CD14-positive monocyte (primary cell): ENCODE results near the gene VAT1L. TPM values are rescaled to one million over a fixed set of nuclear protein-coding genes. Genes with fewer than 3 reads are reported as not detected.

Experiments used
- DNase-seq, 3 donors: peaks; one replicate each; pipeline ENCODE4 v3.0.0-alpha.2; 2011 to 2022
- H2AFZ ChIP-seq: 2 replicates; pipeline ENCODE4 v1.6.0; 2012; ENCODE audit warnings: mild to moderate bottlenecking, low read depth, low read length, inconsistent platforms; ENCODE audit not compliant: insufficient read depth, poor library complexity, severe bottlenecking
- H3K27ac ChIP-seq, 2 donors: 1 replicate in 1 of 2; 2 replicates in 1 of 2; pipeline ENCODE4 v1.5.1; 2012 to 2013; ENCODE audit warnings: low read length in 2 of 2, control low read depth in 1 of 2, inconsistent platforms in 1 of 2, low read depth in 1 of 2, mild to moderate bottlenecking in 1 of 2
- H3K27me3 ChIP-seq, 2 donors: one replicate each; pipeline versions ENCODE4 v1.6.0 to v1.6.1; 2011 to 2013; ENCODE audit warnings: low read length in 2 of 2; ENCODE audit not compliant: control insufficient read depth in 2 of 2, insufficient read depth in 2 of 2
- H3K36me3 ChIP-seq, 2 donors: replicated peaks in 1 of 2; 1 replicate in 1 of 2; 2 replicates in 1 of 2; pipeline versions ENCODE4 v1.5.1 to v1.6.1; 2012 to 2013; ENCODE audit warnings: low read length in 2 of 2, control low read depth in 1 of 2, inconsistent platforms in 1 of 2, mild to moderate bottlenecking in 1 of 2; ENCODE audit not compliant: insufficient read depth in 2 of 2, control insufficient read depth in 1 of 2
- H3K4me1 ChIP-seq, 2 donors: 1 replicate in 1 of 2; 2 replicates in 1 of 2; pipeline versions ENCODE4 v1.5.1 to v1.6.1; 2012 to 2013; ENCODE audit warnings: low read length in 2 of 2, control low read depth in 1 of 2, inconsistent platforms in 1 of 2, mild to moderate bottlenecking in 1 of 2, moderate library complexity in 1 of 2; ENCODE audit not compliant: insufficient read depth in 2 of 2, control insufficient read depth in 1 of 2
- H3K4me2 ChIP-seq: replicated peaks from 2 replicates; pipeline ENCODE3; 2012; ENCODE audit warnings: low read length, moderate library complexity, mild to moderate bottlenecking; ENCODE audit not compliant: poor library complexity, severe bottlenecking; ENCODE audit errors: extremely low read depth
- H3K4me3 ChIP-seq, 3 experiments: fragments of 200-600 bp in 1 of 3; sonication (generic) in 1 of 3; replicated peaks in 1 of 3; 1 replicate in 2 of 3; 2 replicates in 1 of 3; pipeline ENCODE4 v1.5.1; 2011 to 2013; ENCODE audit warnings: low read length in 3 of 3, mild to moderate bottlenecking in 3 of 3, control low read depth in 2 of 3, low read depth in 2 of 3, inconsistent platforms in 1 of 3, moderate library complexity in 1 of 3
- H3K79me2 ChIP-seq: 2 replicates; pipeline ENCODE4 v1.6.0; 2012; ENCODE audit warnings: mild to moderate bottlenecking, control low read depth, inconsistent platforms, low read length, moderate library complexity; ENCODE audit not compliant: insufficient read depth
- H3K9ac ChIP-seq: 2 replicates; pipeline ENCODE4 v1.6.0; 2017; ENCODE audit warnings: low read length, mild to moderate bottlenecking; ENCODE audit not compliant: insufficient read depth, poor library complexity, severe bottlenecking
- H3K9me3 ChIP-seq, 2 donors: replicated peaks in 1 of 2; 1 replicate in 1 of 2; 2 replicates in 1 of 2; pipeline versions ENCODE4 v1.5.1 to v1.6.1; 2012 to 2013; ENCODE audit warnings: low read length in 2 of 2, control low read depth in 1 of 2; ENCODE audit not compliant: control insufficient read depth in 1 of 2, insufficient read depth in 1 of 2
- H4K20me1 ChIP-seq: 2 replicates; pipeline ENCODE4 v1.6.0; 2012; ENCODE audit warnings: mild to moderate bottlenecking, low read length, control low read depth, moderate library complexity; ENCODE audit not compliant: insufficient read depth
- H3K27ac Mint-ChIP-seq, 7 donors: one replicate each; pipeline ENCODE4 v1.8.0; 2020; ENCODE audit warnings: mild to moderate bottlenecking in 7 of 7, mixed read lengths in 7 of 7, moderate library complexity in 6 of 7, inconsistent platforms in 2 of 7
- H3K27me3 Mint-ChIP-seq, 3 donors: one replicate each; pipeline ENCODE4 v1.8.0; 2021 to 2022; ENCODE audit warnings: low read depth in 3 of 3, mild to moderate bottlenecking in 3 of 3, mixed read lengths in 3 of 3, moderate library complexity in 3 of 3, inconsistent platforms in 1 of 3
- H3K36me3 Mint-ChIP-seq, 2 donors: one replicate each; pipeline ENCODE4 v1.8.0; 2020; ENCODE audit warnings: mixed read lengths in 2 of 2, inconsistent platforms in 1 of 2, mild to moderate bottlenecking in 1 of 2
- H3K4me1 Mint-ChIP-seq: one replicate; pipeline ENCODE4 v1.8.0; 2020; ENCODE audit warnings: mild to moderate bottlenecking, mixed read lengths
- H3K4me3 Mint-ChIP-seq, 2 donors: one replicate each; pipeline ENCODE4 v1.8.0; 2020; ENCODE audit warnings: mild to moderate bottlenecking in 2 of 2, mixed read lengths in 2 of 2, moderate library complexity in 1 of 2
- H3K9me3 Mint-ChIP-seq, 7 donors: one replicate each; pipeline ENCODE4 v1.8.0; 2020 to 2022; ENCODE audit warnings: mixed read lengths in 7 of 7, mild to moderate bottlenecking in 6 of 7, moderate library complexity in 6 of 7, inconsistent platforms in 2 of 7
- WGBS: methylation state at CpG from one replicate; pipeline ENCODE4 v1.1.5; 2013; ENCODE audit warnings: missing lambda C conversion rate; ENCODE audit not compliant: insufficient coverage; 5-methylcytosine and 5-hydroxymethylcytosine counted together
- intact Hi-C, 2 donors: fragments of 100-400 bp; cut with micrococcal nuclease; formaldehyde crosslinking; loops; one replicate each; pipeline versions ENCODE4 v1.15.0 to v1.15.1; 2023
- polyA plus RNA-seq, 3 donors: library from polyadenylated mRNA; depleted of rRNA in 1 of 3; unstranded in 2 of 3; stranded (reverse) in 1 of 3; fragments of 300-500 nt in 2 of 3; fragments of >200 nt in 1 of 3; fragmentation: Illumina TruSeq in 2 of 3; gene quantifications; 1 replicate in 2 of 3; 2 replicates in 1 of 3; pipeline ENCODE4 v1.2.3, GENCODE V29; 2012 to 2021
- TF ChIP-seq, protein P1 (sequence below): fragments of 200-600 bp; IDR thresholded peaks from one replicate; pipeline ENCODE4 v1.8.0; 2022; ENCODE audit warnings: antibody characterized with exemption, mild to moderate bottlenecking

Gene VAT1L
- polyA plus RNA-seq, 3 donors = not detected

DNA sequence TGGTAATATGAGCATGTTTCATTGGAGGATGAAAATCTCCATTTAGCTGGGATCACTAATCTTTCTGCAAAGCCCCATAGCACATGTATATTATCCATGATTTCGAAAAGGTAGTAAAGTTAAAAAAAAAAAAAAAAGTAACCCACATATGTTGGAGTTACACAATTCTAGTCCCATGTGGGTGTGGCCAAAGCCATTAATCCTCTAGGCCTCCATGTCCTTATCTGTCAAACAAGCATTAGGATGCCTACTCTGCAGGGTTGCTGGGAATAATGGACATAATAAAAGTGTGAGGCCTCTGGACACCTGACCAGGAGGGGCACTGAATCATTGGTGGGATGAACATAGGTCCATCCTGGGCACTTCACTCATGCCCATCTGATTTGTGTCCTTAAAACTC is 29.2 kb upstream of the VAT1L start:
- Histone ChIP-seq H3K9me3 (no peaks in the 10 kb centered on the region), H3K27me3 (no peaks in the 10 kb centered on the region), H3K4me3 (no peak overlapping the region), H3K9ac (no peak overlapping the region), H4K20me1 (no peaks in the 10 kb centered on the region), H2AFZ (no peak overlapping the region), H3K4me2 (no peak overlapping the region), H3K27ac (no peak overlapping the region), H3K36me3 (no peaks in the 10 kb centered on the region), H3K4me1 (no peaks in the 10 kb centered on the region), H3K79me2 (no peaks in the 10 kb centered on the region)
- intact Hi-C loops = no loop called here
- H3K36me3 Mint-ChIP-seq = no peaks in the 10 kb centered on the region
- no CpG with 5 or more reads among the region's 1 CpG for whole genome bisulfite sequencing
- TF ChIP-seq, protein P1, sequence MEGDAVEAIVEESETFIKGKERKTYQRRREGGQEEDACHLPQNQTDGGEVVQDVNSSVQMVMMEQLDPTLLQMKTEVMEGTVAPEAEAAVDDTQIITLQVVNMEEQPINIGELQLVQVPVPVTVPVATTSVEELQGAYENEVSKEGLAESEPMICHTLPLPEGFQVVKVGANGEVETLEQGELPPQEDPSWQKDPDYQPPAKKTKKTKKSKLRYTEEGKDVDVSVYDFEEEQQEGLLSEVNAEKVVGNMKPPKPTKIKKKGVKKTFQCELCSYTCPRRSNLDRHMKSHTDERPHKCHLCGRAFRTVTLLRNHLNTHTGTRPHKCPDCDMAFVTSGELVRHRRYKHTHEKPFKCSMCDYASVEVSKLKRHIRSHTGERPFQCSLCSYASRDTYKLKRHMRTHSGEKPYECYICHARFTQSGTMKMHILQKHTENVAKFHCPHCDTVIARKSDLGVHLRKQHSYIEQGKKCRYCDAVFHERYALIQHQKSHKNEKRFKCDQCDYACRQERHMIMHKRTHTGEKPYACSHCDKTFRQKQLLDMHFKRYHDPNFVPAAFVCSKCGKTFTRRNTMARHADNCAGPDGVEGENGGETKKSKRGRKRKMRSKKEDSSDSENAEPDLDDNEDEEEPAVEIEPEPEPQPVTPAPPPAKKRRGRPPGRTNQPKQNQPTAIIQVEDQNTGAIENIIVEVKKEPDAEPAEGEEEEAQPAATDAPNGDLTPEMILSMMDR = no peak
- H3K4me1 Mint-ChIP-seq = no peaks in the 10 kb centered on the region
- H3K4me3 Mint-ChIP-seq = no peak overlapping the region
- no peak for DNase-seq
- peaks cover 0 to 3% (median 0%) of the 10 kb centered on the region in 3 donors for H3K27me3 Mint-ChIP-seq
- peak overlapping the region in 1 of 7 donors; percentile 60 for H3K27ac Mint-ChIP-seq
- peaks cover 0 to 6% (median 2%) of the 10 kb centered on the region in 7 donors for H3K9me3 Mint-ChIP-seq

DNA sequence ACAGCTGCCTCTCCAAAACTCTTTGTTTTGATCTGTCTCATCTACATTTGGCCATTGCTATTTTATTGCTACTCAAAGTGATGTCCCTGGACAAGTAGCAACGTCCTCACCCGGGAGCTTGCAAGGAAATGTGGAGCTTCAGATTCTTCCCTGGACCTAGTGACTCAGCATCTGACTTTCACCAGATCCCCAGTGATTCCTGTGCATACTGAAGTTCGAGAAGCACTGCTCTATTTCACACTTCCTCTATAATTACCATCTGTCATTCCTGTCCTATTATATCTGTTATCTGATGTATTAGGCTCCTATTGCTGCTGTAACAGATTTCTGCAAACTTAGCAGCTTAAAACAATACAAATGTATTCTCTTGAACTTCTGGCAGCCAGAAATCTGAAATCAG is 28.5 kb upstream of the VAT1L start:
- H3K4me3 ChIP-seq = no peak overlapping the region
- TF ChIP-seq, protein P1 = no peak
- H3K36me3 Mint-ChIP-seq = no peaks in the 10 kb centered on the region
- no peaks in the 10 kb centered on the region for H3K9me3 ChIP-seq
- no peak overlapping the region for H3K4me2 ChIP-seq
- H4K20me1 ChIP-seq = no peaks in the 10 kb centered on the region
- H3K9ac ChIP-seq = no peak overlapping the region
- H3K27me3 Mint-ChIP-seq = peaks cover 0 to 3% (median 0%) of the 10 kb centered on the region in 3 donors
- H3K4me3 Mint-ChIP-seq = no peak overlapping the region
- H3K36me3 ChIP-seq = no peaks in the 10 kb centered on the region
- H3K79me2 ChIP-seq = no peaks in the 10 kb centered on the region
- H3K27ac Mint-ChIP-seq = no peak overlapping the region
- H3K4me1 ChIP-seq = no peaks in the 10 kb centered on the region
- H3K9me3 Mint-ChIP-seq = peaks cover 0 to 6% (median 2%) of the 10 kb centered on the region in 7 donors
- H3K4me1 Mint-ChIP-seq = no peaks in the 10 kb centered on the region
- WGBS = 12% methylated on average over 2 of the region's 3 CpGs
- H2AFZ ChIP-seq = no peak overlapping the region
- no peak overlapping the region for H3K27ac ChIP-seq
- DNase-seq = no peak
- no peaks in the 10 kb centered on the region for H3K27me3 ChIP-seq
- intact Hi-C loops = no loop called here
